ENCODE results near the gene HOXC13.

GRCh38 chr12:53940443-53941014 is 1.9 kb downstream of the HOXC13 start:
- TF ChIP-seq HBP1 (CRISPR knock-in tag; IDR thresholded peaks at IDR 0.05) (no peak), GTF2F1 (IDR thresholded peaks at IDR 0.05; ENCODE audit: low read depth, low read length) (no peak), ZBTB26 (CRISPR knock-in tag; IDR thresholded peaks at IDR 0.05) (no peak), CBFB (CRISPR knock-in tag; IDR thresholded peaks at IDR 0.05) (no peak), ZNF583 (CRISPR knock-in tag; IDR thresholded peaks at IDR 0.05) (no peak), FOSL1 (tag; conservative IDR thresholded peaks at IDR 0.05) (no peak), POLR2A (conservative IDR thresholded peaks at IDR 0.05) (no peak), FOXM1 (IDR thresholded peaks at IDR 0.05; ENCODE audit: low read depth) (no peak), FOXM1 (CRISPR knock-in tag; IDR thresholded peaks at IDR 0.05; ENCODE audit: low read depth) (no peak), MTF1 (CRISPR knock-in tag; IDR thresholded peaks at IDR 0.05; ENCODE audit: borderline replicate concordance) (no peak), BACH1 (tag; IDR thresholded peaks at IDR 0.05) (no peak), MTA1 (IDR thresholded peaks at IDR 0.05; ENCODE audit: borderline replicate concordance) (no peak), CTCF (IDR thresholded peaks at IDR 0.05 in 2 of 3, conservative IDR thresholded peaks at IDR 0.05 in 1 of 3; ENCODE audit: insufficient read depth in 2 of 3, low read depth in 1 of 3, low read length in 3 of 3) (no peak), ZNF121 (CRISPR knock-in tag; conservative IDR thresholded peaks at IDR 0.05) (no peak), JUN (IDR thresholded peaks at IDR 0.05; ENCODE audit: borderline replicate concordance, low read depth, low read length) (no peak), JUN (CRISPR knock-in tag; IDR thresholded peaks at IDR 0.05; ENCODE audit: borderline replicate concordance) (no peak)

Data from K562 (cell line).